Astrocyte (in vitro differentiated cells and primary cell): ENCODE measurements around the gene MCF2L2. TPM values are rescaled to one million over a fixed set of nuclear protein-coding genes. Genes with fewer than 3 reads are reported as not detected.

Experiments used
- DNase-seq: peaks from one replicate; pipeline ENCODE4 v3.0.0-alpha.2; 2010; ENCODE audit warnings: low read depth
- FAIRE-seq: peaks from 2 replicates; lab custom pipeline; 2011; peaks lifted over from hg19 to GRCh38; lab: Jason Lieb, UNC
- H2AFZ ChIP-seq: 2 replicates; pipeline ENCODE4 v1.6.0; 2012; ENCODE audit warnings: low read depth, low read length, inconsistent platforms
- H3K27ac ChIP-seq: 2 replicates; pipeline ENCODE4 v1.5.1; 2011; ENCODE audit warnings: low read depth, low read length, inconsistent platforms
- H3K27me3 ChIP-seq: 2 replicates; pipeline ENCODE4 v1.6.0; 2011; ENCODE audit warnings: low read length, inconsistent platforms; ENCODE audit not compliant: insufficient read depth
- H3K36me3 ChIP-seq: 2 replicates; pipeline ENCODE4 v1.5.1; 2011; ENCODE audit warnings: low read length, inconsistent platforms; ENCODE audit not compliant: insufficient read depth
- H3K4me1 ChIP-seq: 2 replicates; pipeline ENCODE4 v1.5.1; 2011; ENCODE audit warnings: low read length, inconsistent platforms; ENCODE audit not compliant: insufficient read depth
- H3K4me2 ChIP-seq: 2 replicates; pipeline ENCODE4 v1.6.0; 2012; ENCODE audit warnings: low read length, inconsistent platforms
- H3K4me3 ChIP-seq: 2 replicates; pipeline ENCODE4 v1.5.1; 2011; ENCODE audit warnings: low read depth, mild to moderate bottlenecking, low read length, inconsistent platforms; ENCODE audit not compliant: insufficient read depth
- H3K79me2 ChIP-seq: 2 replicates; pipeline ENCODE4 v1.6.0; 2012; ENCODE audit warnings: mild to moderate bottlenecking, low read length, inconsistent platforms; ENCODE audit not compliant: insufficient read depth
- H3K9ac ChIP-seq: 2 replicates; pipeline ENCODE4 v1.6.0; 2012; ENCODE audit warnings: mild to moderate bottlenecking, low read length, inconsistent platforms
- H3K9me3 ChIP-seq: 2 replicates; pipeline ENCODE4 v1.5.1; 2012; ENCODE audit warnings: low read depth, mild to moderate bottlenecking, low read length, inconsistent platforms; ENCODE audit not compliant: insufficient read depth
- H4K20me1 ChIP-seq: 2 replicates; pipeline ENCODE4 v1.6.0; 2012; ENCODE audit warnings: low read length, inconsistent platforms; ENCODE audit not compliant: insufficient read depth
- H3K27ac Mint-ChIP-seq: one replicate; pipeline ENCODE4 v1.8.0; 2021; ENCODE audit warnings: mild to moderate bottlenecking, mixed read lengths; ENCODE audit not compliant: unreplicated experiment
- H3K27me3 Mint-ChIP-seq: one replicate; pipeline ENCODE4 v1.8.0; 2021; ENCODE audit warnings: low read depth, mixed read lengths; ENCODE audit not compliant: unreplicated experiment
- H3K36me3 Mint-ChIP-seq: one replicate; pipeline ENCODE4 v1.8.0; 2021; ENCODE audit warnings: low read depth, mixed read lengths; ENCODE audit not compliant: unreplicated experiment
- H3K4me1 Mint-ChIP-seq: one replicate; pipeline ENCODE4 v1.8.0; 2021; ENCODE audit warnings: low read depth, mixed read lengths; ENCODE audit not compliant: unreplicated experiment
- H3K4me3 Mint-ChIP-seq: one replicate; pipeline ENCODE4 v1.8.0; 2021; ENCODE audit warnings: mild to moderate bottlenecking, moderate library complexity, mixed read lengths; ENCODE audit not compliant: unreplicated experiment
- H3K9me3 Mint-ChIP-seq: one replicate; pipeline ENCODE4 v1.8.0; 2021; ENCODE audit warnings: mild to moderate bottlenecking, mixed read lengths; ENCODE audit not compliant: unreplicated experiment
- CTCF ChIP-seq: IDR thresholded peaks from 2 replicates; pipeline ENCODE4 v1.5.1; 2011; ENCODE audit warnings: low read depth, mild to moderate bottlenecking, inconsistent platforms, low read length, moderate library complexity; ENCODE audit not compliant: insufficient read depth
- EZH2 ChIP-seq: IDR thresholded peaks from 2 replicates; pipeline ENCODE4 v1.6.1; 2012; ENCODE audit warnings: mild to moderate bottlenecking, low read length, inconsistent platforms; ENCODE audit not compliant: insufficient read depth
- total RNA-seq: library from RNA; stranded (reverse); gene quantifications from 2 replicates; pipeline ENCODE4 v1.2.1, GENCODE V29; 2021

Gene MCF2L2
- total RNA-seq, 1 donor from 2014 or later, result 0.89 TPM

- H3K27ac ChIP-seq, result no peak overlapping the region
- no peak overlapping the region for H2AFZ ChIP-seq
- no peaks in the 10 kb centered on the region for H4K20me1 ChIP-seq
- H3K9ac ChIP-seq, result no peak overlapping the region
- TF ChIP-seq CTCF (no peak), EZH2 (no peak)
- no peaks in the 10 kb centered on the region for H3K79me2 ChIP-seq
- no peak overlapping the region for H3K4me3 ChIP-seq
- no peak overlapping the region for H3K4me3 Mint-ChIP-seq
- FAIRE-seq (no peak), DNase-seq (no peak)
- no peaks in the 10 kb centered on the region for H3K36me3 Mint-ChIP-seq
- H3K4me1 Mint-ChIP-seq, result peaks cover 3% of the 10 kb centered on the region
- H3K27ac Mint-ChIP-seq, result no peak overlapping the region
- H3K36me3 ChIP-seq, result no peaks in the 10 kb centered on the region
- H3K27me3 ChIP-seq, result peaks cover 19% of the 10 kb centered on the region
- H3K4me2 ChIP-seq, result no peak overlapping the region
- H3K9me3 ChIP-seq, result no peaks in the 10 kb centered on the region
- H3K27me3 Mint-ChIP-seq, result peaks cover 27% of the 10 kb centered on the region
- peaks cover 7% of the 10 kb centered on the region for H3K9me3 Mint-ChIP-seq
- no peaks in the 10 kb centered on the region for H3K4me1 ChIP-seq
Measured at GRCh38 chr3:183437061-183437460, 8.6 kb upstream of the MCF2L2 start.

- Histone ChIP-seq H4K20me1 (no peaks in the 10 kb centered on the region), H3K9me3 (no peaks in the 10 kb centered on the region), H3K9ac (no peak overlapping the region), H3K36me3 (no peaks in the 10 kb centered on the region), H3K4me3 (no peak overlapping the region), H3K27me3 (peaks cover 29% of the 10 kb centered on the region), H3K4me1 (no peaks in the 10 kb centered on the region), H3K79me2 (no peaks in the 10 kb centered on the region), H3K4me2 (no peak overlapping the region), H3K27ac (no peak overlapping the region), H2AFZ (no peak overlapping the region)
- no peaks in the 10 kb centered on the region for H3K36me3 Mint-ChIP-seq
- H3K4me3 Mint-ChIP-seq, result no peak overlapping the region
- no peak for DNase-seq
- peaks cover 37% of the 10 kb centered on the region for H3K27me3 Mint-ChIP-seq
- H3K27ac Mint-ChIP-seq, result no peak overlapping the region
- peaks cover 3% of the 10 kb centered on the region for H3K4me1 Mint-ChIP-seq
- no peaks in the 10 kb centered on the region for H3K9me3 Mint-ChIP-seq
- no peak for TF ChIP-seq EZH2
- no peak for TF ChIP-seq CTCF
- no peak for FAIRE-seq
Measured at GRCh38 chr3:183435661-183436060, 7.2 kb upstream of the MCF2L2 start.

DNA sequence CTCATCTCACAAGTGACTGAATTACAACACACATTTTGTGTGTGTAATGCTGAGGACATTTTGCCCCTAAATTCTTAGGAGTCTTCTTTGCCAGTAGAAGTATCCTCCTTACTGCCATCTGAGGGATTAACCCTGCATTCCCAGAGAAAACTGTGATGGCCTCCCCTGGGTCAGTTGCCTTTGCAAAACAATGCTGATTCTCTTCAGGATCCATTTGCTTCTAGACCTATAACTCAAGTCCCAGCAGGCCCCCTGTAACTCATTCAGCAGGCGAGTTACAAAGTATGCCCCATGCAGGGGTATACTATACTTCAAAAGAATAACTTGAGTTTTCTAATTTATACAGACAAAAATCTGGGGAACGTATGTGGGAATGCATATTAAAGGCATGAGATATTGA, 6.6 kb upstream of the MCF2L2 start:
- Histone ChIP-seq H3K9ac (no peak overlapping the region), H3K4me3 (no peak overlapping the region), H3K9me3 (no peaks in the 10 kb centered on the region), H3K27me3 (peaks cover 35% of the 10 kb centered on the region), H4K20me1 (no peaks in the 10 kb centered on the region), H3K27ac (no peak overlapping the region), H2AFZ (no peak overlapping the region), H3K79me2 (no peaks in the 10 kb centered on the region), H3K4me2 (no peak overlapping the region), H3K36me3 (no peaks in the 10 kb centered on the region), H3K4me1 (no peaks in the 10 kb centered on the region)
- DNase-seq (no peak), FAIRE-seq (no peak)
- TF ChIP-seq CTCF (no peak), EZH2 (no peak)
- Mint-ChIP-seq H3K4me1 (peaks cover 3% of the 10 kb centered on the region), H3K4me3 (no peak overlapping the region), H3K27me3 (peaks cover 43% of the 10 kb centered on the region), H3K9me3 (no peaks in the 10 kb centered on the region), H3K27ac (no peak overlapping the region), H3K36me3 (no peaks in the 10 kb centered on the region)
